Naive thymus-derived CD8-positive, alpha-beta T cell (primary cell): Measurements from ENCODE around the gene CACNA1D. TPM values are rescaled to one million over a fixed set of nuclear protein-coding genes. Genes with fewer than 3 reads are reported as not detected.

Experiments used
- ATAC-seq, 2 donors: fragments of 150-1000 bp; cut with Tn5 transposase in 1 of 2; sonication (Bioruptor Pico), chemical (Tn5 transposase) in 1 of 2; 1 replicate in 1 of 2; 2 replicates in 1 of 2; pipeline ENCODE4 v1.10.0; 2021; ENCODE audit warnings: mild to moderate bottlenecking in 2 of 2, moderate library complexity in 2 of 2
- POLR2A ChIA-PET: fragments of 350-600 bp; sonication (Branson Sonifier 250); formaldehyde crosslinking; loops from one replicate; lab custom pipeline; 2021; ENCODE audit warnings: antibody characterized with exemption; lab: Charles Lee
- DNase-seq, 10 donors: peaks; one replicate each; pipeline versions ENCODE4 v3.0.0 to v3.0.0-alpha.2; 2020 to 2022
- H3K27ac Mint-ChIP-seq, 10 donors: one replicate each; pipeline ENCODE4 v1.8.0; 2020 to 2022; ENCODE audit warnings: mild to moderate bottlenecking in 10 of 10, mixed read lengths in 10 of 10, moderate library complexity in 4 of 10, inconsistent platforms in 1 of 10
- H3K27me3 Mint-ChIP-seq, 5 donors: one replicate each; pipeline ENCODE4 v1.8.0; 2021 to 2022; ENCODE audit warnings: mixed read lengths in 5 of 5
- H3K36me3 Mint-ChIP-seq, 3 donors: one replicate each; pipeline ENCODE4 v1.8.0; 2020 to 2022; ENCODE audit warnings: mixed read lengths in 3 of 3, mild to moderate bottlenecking in 2 of 3, inconsistent platforms in 1 of 3
- H3K4me1 Mint-ChIP-seq, 4 donors: one replicate each; pipeline ENCODE4 v1.8.0; 2021 to 2022; ENCODE audit warnings: mixed read lengths in 4 of 4
- H3K4me3 Mint-ChIP-seq, 10 donors: one replicate each; pipeline ENCODE4 v1.8.0; 2020 to 2022; ENCODE audit warnings: mild to moderate bottlenecking in 10 of 10, mixed read lengths in 10 of 10, moderate library complexity in 6 of 10, inconsistent platforms in 1 of 10
- H3K9me3 Mint-ChIP-seq, 9 donors: one replicate each; pipeline ENCODE4 v1.8.0; 2020 to 2022; ENCODE audit warnings: mixed read lengths in 9 of 9, mild to moderate bottlenecking in 3 of 9, inconsistent platforms in 1 of 9, moderate library complexity in 1 of 9
- polyA plus RNA-seq, 3 donors: library from polyadenylated mRNA; unstranded; fragments of 300-500 nt; fragmentation: Illumina TruSeq; gene quantifications; one replicate each; pipeline ENCODE4 v1.2.3, GENCODE V29; 2021
- total RNA-seq, 8 experiments: library from RNA in 2 of 8; stranded (reverse) in 2 of 8; gene quantifications; one replicate each; pipeline ENCODE4 v1.2.3 and lab custom pipeline; 2021 to 2026

CACNA1D gene
- total and polyA plus RNA-seq, 5 experiments from 2014 or later: not detected

- no peak for DNase-seq
- Mint-ChIP-seq H3K4me1 (peaks cover 1 to 10% (median 7%) of the 10 kb centered on the region in 4 donors), H3K9me3 (no peaks in the 10 kb centered on the region), H3K27me3 (peaks cover 25 to 67% (median 38%) of the 10 kb centered on the region in 5 donors), H3K27ac (peak overlapping the region in 1 of 10 donors; percentile 5), H3K4me3 (peak overlapping the region in 7 of 10 donors; percentile 18 to 73 (median 39)), H3K36me3 (no peaks in the 10 kb centered on the region)
- ATAC-seq: no peak
- POLR2A ChIA-PET: no interaction called here
Measured at GRCh38 chr3:53844262-53845102, 350.1 kb downstream of the CACNA1D start.

DNA sequence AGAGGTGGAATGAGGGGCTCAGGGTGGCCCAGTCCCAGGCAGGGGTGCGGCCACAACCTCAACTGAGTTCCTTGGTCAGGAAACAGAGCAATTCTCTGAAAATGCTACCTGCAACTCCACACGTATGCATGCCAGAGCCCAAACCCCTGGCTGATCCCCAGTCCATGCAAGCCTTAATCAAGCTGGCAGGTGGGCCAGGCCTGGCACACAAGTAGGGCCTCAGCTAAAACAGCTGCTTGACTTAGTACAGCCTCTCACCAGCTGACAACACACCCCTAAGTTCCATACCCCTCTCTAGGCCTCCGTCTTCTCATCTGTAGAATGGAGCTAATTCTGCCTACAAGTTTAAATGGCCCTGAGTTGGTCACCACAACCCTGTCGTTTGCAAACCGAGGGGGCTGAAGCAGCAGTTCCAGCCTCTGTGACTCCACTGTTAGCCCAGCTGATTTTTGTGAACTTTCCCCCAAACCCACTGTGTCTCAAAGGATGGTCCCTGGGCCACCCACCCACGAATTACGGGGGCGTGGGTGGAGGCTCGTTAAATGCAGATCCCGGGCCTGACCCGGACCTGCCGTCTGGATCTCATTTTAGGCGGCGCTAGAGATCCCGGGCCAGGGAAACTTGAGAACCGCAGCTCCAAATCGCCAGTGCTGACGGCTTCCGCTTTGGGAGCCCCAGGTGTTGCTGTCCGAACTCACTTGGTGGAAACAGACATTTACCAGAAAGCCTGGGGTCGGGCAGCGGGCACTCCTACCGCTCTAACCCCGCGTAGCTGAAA is 350.9 kb downstream of the CACNA1D start:
- no peak for ATAC-seq
- peaks cover 1 to 10% (median 7%) of the 10 kb centered on the region in 4 donors for H3K4me1 Mint-ChIP-seq
- no peaks in the 10 kb centered on the region for H3K9me3 Mint-ChIP-seq
- no peaks in the 10 kb centered on the region for H3K36me3 Mint-ChIP-seq
- no peak overlapping the region for H3K27ac Mint-ChIP-seq
- peaks cover 25 to 73% (median 42%) of the 10 kb centered on the region in 5 donors for H3K27me3 Mint-ChIP-seq
- POLR2A ChIA-PET: no interaction called here
- DNase-seq: no peak
- H3K4me3 Mint-ChIP-seq: peak overlapping the region; percentile 15 to 74 (median 64)

- Mint-ChIP-seq H3K4me1 (peaks cover 1 to 10% (median 7%) of the 10 kb centered on the region in 4 donors), H3K27me3 (peaks cover 25 to 75% (median 43%) of the 10 kb centered on the region in 5 donors), H3K4me3 (peak overlapping the region in 9 of 10 donors; percentile 15 to 74 (median 43)), H3K36me3 (no peaks in the 10 kb centered on the region), H3K27ac (no peak overlapping the region), H3K9me3 (no peaks in the 10 kb centered on the region)
- no peak for DNase-seq
- no peak for ATAC-seq
- POLR2A ChIA-PET: no interaction called here
Measured at GRCh38 chr3:53845881-53846133, 351.4 kb downstream of the CACNA1D start.

DNA sequence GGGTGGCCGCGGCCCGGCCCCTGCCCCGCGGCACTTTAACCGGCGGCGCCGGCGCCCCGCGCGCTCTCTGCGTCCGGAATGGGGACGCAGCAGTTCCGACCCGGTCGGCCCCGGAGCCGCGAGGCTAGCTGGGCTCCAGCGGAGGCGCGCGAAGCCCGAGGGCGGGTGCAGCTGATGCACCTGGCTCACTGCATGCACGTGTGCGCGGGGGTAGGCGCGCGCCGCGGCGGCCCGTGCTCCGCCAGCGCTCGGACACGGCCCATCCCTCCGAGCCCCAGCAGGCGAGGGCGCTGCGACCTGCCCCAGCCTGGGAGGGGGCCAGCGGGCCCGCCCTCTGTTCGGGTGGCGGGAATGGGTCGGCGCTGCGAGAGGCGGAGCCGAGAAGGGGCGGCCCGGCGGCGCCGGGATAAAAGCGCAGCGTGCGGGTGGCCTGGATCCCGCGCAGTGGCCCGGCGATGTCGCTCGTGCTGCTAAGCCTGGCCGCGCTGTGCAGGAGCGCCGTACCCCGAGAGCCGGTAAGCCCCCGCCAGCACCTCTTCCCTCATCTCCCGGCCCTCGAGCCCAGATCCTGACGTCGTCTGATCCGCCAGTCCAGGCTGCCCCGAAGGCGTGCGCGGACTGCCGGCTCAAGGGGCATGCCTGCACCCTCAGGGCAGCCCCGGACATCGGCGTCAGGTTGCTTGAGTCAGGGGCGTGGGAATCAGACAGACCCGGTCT is 351.9 kb downstream of the CACNA1D start, which contains the start of the genes CHDH and IL17RB:
CHDH (minus strand) TSS at position 286 of the 717 bp plus-strand sequence. CDS start 22,411 bp downstream, outside the sequence.
IL17RB (plus strand) TSS at position 435 of the 717 bp plus-strand sequence; CDS start at position 456, 21 bp downstream.
- DNase-seq (no peak), ATAC-seq (peak; percentile 35 to 47)
- Mint-ChIP-seq H3K4me1 (peaks cover 1 to 10% (median 7%) of the 10 kb centered on the region in 4 donors), H3K4me3 (peak within 1 kb of the TSS; percentile 22 to 77 (median 70)), H3K9me3 (no peaks in the 10 kb centered on the region), H3K36me3 (no peaks in the 10 kb centered on the region), H3K27me3 (peaks cover 30 to 80% (median 48%) of the 10 kb centered on the region in 5 donors), H3K27ac (no peak within 1 kb of the TSS)
- POLR2A ChIA-PET: no interaction called here

DNA sequence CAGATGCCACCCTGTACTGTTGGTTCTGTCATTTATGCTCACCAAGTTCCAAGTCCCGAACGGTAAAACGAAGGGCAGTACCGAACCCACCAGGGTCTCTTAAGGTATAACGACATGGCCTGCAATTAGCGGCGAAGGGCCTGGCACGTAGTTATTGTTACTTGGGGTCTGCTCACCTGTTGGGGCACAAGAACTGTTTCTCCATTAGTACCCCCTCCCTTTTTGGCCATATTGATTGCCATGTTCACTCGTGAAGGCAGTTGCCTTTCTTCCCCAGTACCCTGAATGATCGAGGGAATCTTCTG is 352.4 kb downstream of the CACNA1D start:
- Mint-ChIP-seq H3K4me1 (peaks cover 1 to 10% (median 7%) of the 10 kb centered on the region in 4 donors), H3K27me3 (peaks cover 32 to 85% (median 49%) of the 10 kb centered on the region in 5 donors), H3K9me3 (no peaks in the 10 kb centered on the region), H3K27ac (no peak overlapping the region), H3K36me3 (no peaks in the 10 kb centered on the region), H3K4me3 (peak overlapping the region; percentile 22 to 77 (median 68))
- DNase-seq (no peak), ATAC-seq (no peak)
- POLR2A ChIA-PET: no interaction called here

GRCh38 chr3:53849916-53850315 is 355.5 kb downstream of the CACNA1D start:
- Mint-ChIP-seq H3K27me3 (peaks cover 22 to 58% (median 31%) of the 10 kb centered on the region in 5 donors), H3K4me3 (no peak overlapping the region)
- no peak for DNase-seq

GRCh38 chr3:53850895-53851294 is 356.5 kb downstream of the CACNA1D start:
- no peak for ATAC-seq

More at GRCh38 chr3:53849916-53850315, 355.5 kb downstream of the CACNA1D start:
- no peaks in the 10 kb centered on the region for H3K36me3 Mint-ChIP-seq
- peaks cover 0 to 10% (median 7%) of the 10 kb centered on the region in 4 donors for H3K4me1 Mint-ChIP-seq
- ATAC-seq: no peak
- POLR2A ChIA-PET: no interaction called here
- no peak overlapping the region for H3K27ac Mint-ChIP-seq
- no peaks in the 10 kb centered on the region for H3K9me3 Mint-ChIP-seq

GRCh38 chr3:53856964-53857363 is 362.6 kb downstream of the CACNA1D start:
- no peak overlapping the region for H3K4me3 Mint-ChIP-seq
- no peak for ATAC-seq
- H3K27me3 Mint-ChIP-seq: peaks cover 0 to 5% (median 0%) of the 10 kb centered on the region in 5 donors
- H3K27ac Mint-ChIP-seq: no peak overlapping the region
- POLR2A ChIA-PET: no interaction called here
- no peaks in the 10 kb centered on the region for H3K9me3 Mint-ChIP-seq
- DNase-seq: no peak
- peaks cover under 1 to 13% (median 6%) of the 10 kb centered on the region in 3 donors for H3K36me3 Mint-ChIP-seq
- H3K4me1 Mint-ChIP-seq: peaks cover 0 to 3% (median 0%) of the 10 kb centered on the region in 4 donors

More at GRCh38 chr3:53850895-53851294, 356.5 kb downstream of the CACNA1D start:
- Mint-ChIP-seq H3K4me3 (no peak overlapping the region), H3K36me3 (no peaks in the 10 kb centered on the region), H3K9me3 (no peaks in the 10 kb centered on the region), H3K27ac (no peak overlapping the region), H3K4me1 (peaks cover 0 to 7% (median 5%) of the 10 kb centered on the region in 4 donors), H3K27me3 (peaks cover 22 to 51% (median 27%) of the 10 kb centered on the region in 5 donors)
- no peak for DNase-seq
- POLR2A ChIA-PET: no interaction called here

DNA sequence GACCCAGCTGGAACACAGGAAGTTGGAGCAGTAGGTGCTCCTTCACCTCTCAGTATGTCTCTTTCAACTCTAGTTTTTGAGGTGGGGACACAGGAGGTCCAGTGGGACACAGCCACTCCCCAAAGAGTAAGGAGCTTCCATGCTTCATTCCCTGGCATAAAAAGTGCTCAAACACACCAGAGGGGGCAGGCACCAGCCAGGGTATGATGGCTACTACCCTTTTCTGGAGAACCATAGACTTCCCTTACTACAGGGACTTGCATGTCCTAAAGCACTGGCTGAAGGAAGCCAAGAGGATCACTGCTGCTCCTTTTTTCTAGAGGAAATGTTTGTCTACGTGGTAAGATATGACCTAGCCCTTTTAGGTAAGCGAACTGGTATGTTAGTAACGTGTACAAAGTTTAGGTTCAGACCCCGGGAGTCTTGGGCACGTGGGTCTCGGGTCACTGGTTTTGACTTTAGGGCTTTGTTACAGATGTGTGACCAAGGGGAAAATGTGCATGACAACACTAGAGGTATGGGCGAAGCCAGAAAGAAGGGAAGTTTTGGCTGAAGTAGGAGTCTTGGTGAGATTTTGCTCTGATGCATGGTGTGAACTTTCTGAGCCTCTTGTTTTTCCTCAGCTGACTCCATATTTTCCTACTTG is 363.8 kb downstream of the CACNA1D start:
- POLR2A ChIA-PET: no interaction called here
- Mint-ChIP-seq H3K4me1 (peaks cover 0 to 3% (median 1%) of the 10 kb centered on the region in 4 donors), H3K4me3 (no peak overlapping the region), H3K9me3 (no peaks in the 10 kb centered on the region), H3K27me3 (peaks cover 0 to 4% (median 0%) of the 10 kb centered on the region in 5 donors), H3K36me3 (peaks cover 5 to 24% (median 6%) of the 10 kb centered on the region in 3 donors), H3K27ac (peak overlapping the region in 1 of 10 donors; percentile 28)
- ATAC-seq (no peak), DNase-seq (no peak)

DNA sequence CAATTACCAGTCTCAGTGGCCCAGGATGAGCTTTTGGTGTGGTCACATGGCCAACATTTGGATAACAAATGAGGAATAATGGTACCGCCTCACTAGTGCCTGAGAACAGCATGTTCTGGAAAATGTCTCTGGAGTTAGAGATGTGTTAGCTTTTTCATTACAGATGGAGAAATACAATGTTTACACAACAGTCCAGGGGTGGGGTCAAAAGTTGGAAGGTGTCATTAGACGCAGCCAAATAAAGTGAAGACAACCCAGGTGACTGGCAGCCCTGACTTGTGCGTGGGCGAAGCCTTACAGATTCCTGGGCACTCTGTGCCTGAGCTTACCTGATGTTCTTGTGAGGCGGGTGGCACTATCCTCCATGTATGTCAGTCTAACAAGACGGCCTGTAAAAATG is 364.8 kb downstream of the CACNA1D start:
- Mint-ChIP-seq H3K36me3 (peaks cover 5 to 31% (median 8%) of the 10 kb centered on the region in 3 donors), H3K27me3 (no peaks in the 10 kb centered on the region), H3K4me3 (no peak overlapping the region), H3K9me3 (no peaks in the 10 kb centered on the region), H3K27ac (peak overlapping the region in 2 of 10 donors; percentile 39 to 40), H3K4me1 (peaks cover 0 to 3% (median 1%) of the 10 kb centered on the region in 4 donors)
- no peak for ATAC-seq
- no peak for DNase-seq
- POLR2A ChIA-PET: no interaction called here

- Mint-ChIP-seq H3K4me1 (peaks cover 0 to 6% (median 2%) of the 10 kb centered on the region in 4 donors), H3K27ac (no peak overlapping the region)
- no peak for DNase-seq
Measured at GRCh38 chr3:53860196-53860595, 365.8 kb downstream of the CACNA1D start.

GRCh38 chr3:53862241-53862640 is 367.8 kb downstream of the CACNA1D start:
- H3K4me3 Mint-ChIP-seq: no peak overlapping the region
- H3K36me3 Mint-ChIP-seq: peaks cover 9 to 53% (median 11%) of the 10 kb centered on the region in 3 donors
- H3K9me3 Mint-ChIP-seq: no peaks in the 10 kb centered on the region
- H3K27me3 Mint-ChIP-seq: no peaks in the 10 kb centered on the region
- DNase-seq (no peak), ATAC-seq (no peak)
- POLR2A ChIA-PET: no interaction called here
- H3K27ac Mint-ChIP-seq: peak overlapping the region in 3 of 10 donors; percentile 2 to 66 (median 49)
- H3K4me1 Mint-ChIP-seq: peaks cover 0 to 6% (median under 1%) of the 10 kb centered on the region in 4 donors

More at GRCh38 chr3:53860196-53860595, 365.8 kb downstream of the CACNA1D start:
- Mint-ChIP-seq H3K9me3 (no peaks in the 10 kb centered on the region), H3K4me3 (no peak overlapping the region), H3K27me3 (no peaks in the 10 kb centered on the region), H3K36me3 (peaks cover 9 to 39% (median 11%) of the 10 kb centered on the region in 3 donors)
- POLR2A ChIA-PET: no interaction called here
- no peak for ATAC-seq
